Measurements from ENCODE around the gene UBE2O.

Gene UBE2O

GRCh38 chr17:76444518-76445311, 8.2 kb downstream of the UBE2O start:
- TF ChIP-seq CTCF (conservative IDR thresholded peaks at IDR 0.05): no peak
- no peak for TF ChIP-seq ZFX (IDR thresholded peaks at IDR 0.05)
- no peak overlapping the region for H3K27ac ChIP-seq

- no peak overlapping the region for H3K27ac ChIP-seq
These were observed 10.3 kb downstream of the UBE2O start for GRCh38 chr17:76442341-76443338.

GRCh38 chr17:76441686-76442340, 11.1 kb downstream of the UBE2O start:
- TF ChIP-seq CTCF (conservative IDR thresholded peaks at IDR 0.05) (no peak), ZFX (IDR thresholded peaks at IDR 0.05) (no peak)
- no peak overlapping the region for H3K27ac ChIP-seq

More at GRCh38 chr17:76442341-76443338, 10.3 kb downstream of the UBE2O start:
- TF ChIP-seq CTCF (conservative IDR thresholded peaks at IDR 0.05) (no peak), ZFX (IDR thresholded peaks at IDR 0.05) (no peak)

- TF ChIP-seq ZFX (IDR thresholded peaks at IDR 0.05): no peak
- TF ChIP-seq CTCF (conservative IDR thresholded peaks at IDR 0.05): no peak
- no peak overlapping the region for H3K27ac ChIP-seq
These were observed 12.1 kb downstream of the UBE2O start for GRCh38 chr17:76440751-76441362.

GRCh38 chr17:76439314-76439928, 13.5 kb downstream of the UBE2O start:
- peak overlapping the region; percentile 6 for H3K27ac ChIP-seq
- TF ChIP-seq ZFX (IDR thresholded peaks at IDR 0.05) (no peak), CTCF (conservative IDR thresholded peaks at IDR 0.05) (no peak)

GRCh38 chr17:76438906-76439305, 14.0 kb downstream of the UBE2O start:
- peak overlapping the region; percentile 6 for H3K27ac ChIP-seq
- TF ChIP-seq ZFX (IDR thresholded peaks at IDR 0.05) (no peak), CTCF (conservative IDR thresholded peaks at IDR 0.05) (no peak)

Measured in C4-2B (cell line).